MCF 10A (cell line): ENCODE results near the gene ASGR2. TPM values are rescaled to one million over a fixed set of nuclear protein-coding genes. Genes with fewer than 3 reads are reported as not detected.

ENCODE experiments used
- BruUV-seq: library from RNA; stranded (reverse); fragments of 400-500 nt; replicated peaks from 2 replicates; lab custom pipeline; 2021; lab: Mats Ljungman, UMichigan
- CTCF ChIA-PET: fragments of 300-600 bp; sonication (Branson Sonifier 250); formaldehyde crosslinking; extraction: SDS; loops from one replicate; lab custom pipeline; 2021; ENCODE audit warnings: antibody characterized with exemption, inconsistent platforms; lab: Yijun Ruan, JAX
- POLR2A ChIA-PET: fragments of 300-600, 350-650 bp; sonication (Branson Sonifier 250); formaldehyde crosslinking; extraction: SDS; loops from one replicate; lab custom pipeline; 2020; ENCODE audit warnings: antibody characterized with exemption, inconsistent platforms; lab: Yijun Ruan, JAX
- DNase-seq: peaks from one replicate; pipeline ENCODE4 v3.0.0-alpha.2; 2018; ENCODE audit not compliant: unreplicated experiment
- H3K27ac Mint-ChIP-seq: one replicate; pipeline ENCODE4 v1.8.0; 2022; ENCODE audit warnings: mild to moderate bottlenecking, low read depth, mixed read lengths; ENCODE audit not compliant: unreplicated experiment
- H3K27me3 Mint-ChIP-seq: one replicate; pipeline ENCODE4 v1.8.0; 2022; ENCODE audit warnings: mixed read lengths; ENCODE audit not compliant: insufficient read depth, unreplicated experiment
- H3K36me3 Mint-ChIP-seq: one replicate; pipeline ENCODE4 v1.8.0; 2022; ENCODE audit warnings: mild to moderate bottlenecking, moderate library complexity, mixed read lengths; ENCODE audit not compliant: insufficient read depth, unreplicated experiment
- H3K4me1 Mint-ChIP-seq: one replicate; pipeline ENCODE4 v1.8.0; 2022; ENCODE audit warnings: mixed read lengths; ENCODE audit not compliant: insufficient read depth, unreplicated experiment
- H3K4me3 Mint-ChIP-seq: one replicate; pipeline ENCODE4 v1.8.0; 2022; ENCODE audit warnings: mild to moderate bottlenecking, moderate library complexity, mixed read lengths; ENCODE audit not compliant: unreplicated experiment
- H3K9me3 Mint-ChIP-seq: one replicate; pipeline ENCODE4 v1.8.0; 2022; ENCODE audit warnings: mixed read lengths; ENCODE audit not compliant: unreplicated experiment
- intact Hi-C: fragments of 100-400 bp; cut with micrococcal nuclease; formaldehyde crosslinking; loops from 2 replicates; pipeline ENCODE4 v1.14.1; 2022
- total RNA-seq: library from RNA; stranded (reverse); gene quantifications from 2 replicates; pipeline ENCODE4 v1.2.3, GENCODE V29; 2022
- TF ChIP-seq, protein P1 (sequence below): fragments of 200-600 bp; IDR thresholded peaks from one replicate; pipeline ENCODE4 v1.8.0; 2022; ENCODE audit warnings: antibody characterized with exemption, mild to moderate bottlenecking; ENCODE audit not compliant: unreplicated experiment

The ASGR2 gene
- total RNA-seq, 1 experiment from 2014 or later, result not detected

DNA sequence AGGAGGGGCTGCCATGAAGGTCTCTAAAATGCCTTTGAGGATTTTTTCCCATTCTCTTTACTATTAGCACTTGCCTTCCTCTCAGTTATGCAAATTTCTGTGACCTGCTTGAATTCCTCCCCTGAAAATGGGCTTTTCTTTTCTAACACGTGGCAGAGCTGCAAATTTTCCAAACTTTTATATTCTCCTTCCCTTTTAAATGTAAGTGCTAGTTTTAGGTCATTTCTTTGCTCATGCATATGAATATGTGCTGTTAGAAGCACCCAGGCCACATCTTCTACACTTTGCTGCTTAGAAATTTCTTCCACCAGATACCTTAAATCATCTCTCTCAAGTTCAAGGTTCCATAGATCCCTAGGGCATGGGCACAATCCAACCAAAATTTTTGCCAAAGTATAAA lies 46.4 kb downstream of the ASGR2 start:
- no peak overlapping the region for H3K4me3 Mint-ChIP-seq
- TF ChIP-seq, protein P1, sequence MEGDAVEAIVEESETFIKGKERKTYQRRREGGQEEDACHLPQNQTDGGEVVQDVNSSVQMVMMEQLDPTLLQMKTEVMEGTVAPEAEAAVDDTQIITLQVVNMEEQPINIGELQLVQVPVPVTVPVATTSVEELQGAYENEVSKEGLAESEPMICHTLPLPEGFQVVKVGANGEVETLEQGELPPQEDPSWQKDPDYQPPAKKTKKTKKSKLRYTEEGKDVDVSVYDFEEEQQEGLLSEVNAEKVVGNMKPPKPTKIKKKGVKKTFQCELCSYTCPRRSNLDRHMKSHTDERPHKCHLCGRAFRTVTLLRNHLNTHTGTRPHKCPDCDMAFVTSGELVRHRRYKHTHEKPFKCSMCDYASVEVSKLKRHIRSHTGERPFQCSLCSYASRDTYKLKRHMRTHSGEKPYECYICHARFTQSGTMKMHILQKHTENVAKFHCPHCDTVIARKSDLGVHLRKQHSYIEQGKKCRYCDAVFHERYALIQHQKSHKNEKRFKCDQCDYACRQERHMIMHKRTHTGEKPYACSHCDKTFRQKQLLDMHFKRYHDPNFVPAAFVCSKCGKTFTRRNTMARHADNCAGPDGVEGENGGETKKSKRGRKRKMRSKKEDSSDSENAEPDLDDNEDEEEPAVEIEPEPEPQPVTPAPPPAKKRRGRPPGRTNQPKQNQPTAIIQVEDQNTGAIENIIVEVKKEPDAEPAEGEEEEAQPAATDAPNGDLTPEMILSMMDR, result no peak
- DNase-seq, result no peak
- ChIA-PET CTCF (no interaction called here), POLR2A (no interaction called here)
- peaks cover 23% of the 10 kb centered on the region for H3K27me3 Mint-ChIP-seq
- H3K4me1 Mint-ChIP-seq, result peaks cover 9% of the 10 kb centered on the region
- BruUV-seq, result no TSS peak
- intact Hi-C loops, result no loop called here
- H3K9me3 Mint-ChIP-seq, result peaks cover 14% of the 10 kb centered on the region
- peaks cover 6% of the 10 kb centered on the region for H3K36me3 Mint-ChIP-seq
- H3K27ac Mint-ChIP-seq, result no peak overlapping the region

DNA sequence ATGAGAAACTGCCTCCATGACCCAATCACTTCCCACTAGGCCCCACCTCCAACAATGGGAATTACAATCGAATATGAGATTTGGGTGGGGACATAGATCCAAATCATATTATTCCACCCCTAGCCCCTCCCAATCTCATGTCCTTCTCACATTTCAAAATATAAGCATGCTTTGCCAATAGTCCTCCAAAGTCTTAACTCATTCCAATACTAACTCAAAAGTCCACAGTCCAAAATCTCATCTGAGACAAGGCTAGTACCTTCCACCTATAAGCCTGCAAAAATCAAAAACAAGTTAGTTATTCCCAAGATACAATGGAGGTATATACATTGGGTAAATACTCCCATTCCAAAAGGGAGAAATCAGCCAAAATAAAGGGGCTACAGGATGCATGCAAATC lies 47.4 kb downstream of the ASGR2 start:
- intact Hi-C loops, result no loop called here
- Mint-ChIP-seq H3K4me1 (peaks cover 9% of the 10 kb centered on the region), H3K36me3 (peaks cover 6% of the 10 kb centered on the region), H3K27me3 (peaks cover 12% of the 10 kb centered on the region), H3K4me3 (no peak overlapping the region), H3K27ac (no peak overlapping the region), H3K9me3 (peaks cover 14% of the 10 kb centered on the region)
- POLR2A ChIA-PET, result no interaction called here
- TF ChIP-seq, protein P1, result no peak
- CTCF ChIA-PET, result no interaction called here
- no TSS peak for BruUV-seq
- no peak for DNase-seq

DNA sequence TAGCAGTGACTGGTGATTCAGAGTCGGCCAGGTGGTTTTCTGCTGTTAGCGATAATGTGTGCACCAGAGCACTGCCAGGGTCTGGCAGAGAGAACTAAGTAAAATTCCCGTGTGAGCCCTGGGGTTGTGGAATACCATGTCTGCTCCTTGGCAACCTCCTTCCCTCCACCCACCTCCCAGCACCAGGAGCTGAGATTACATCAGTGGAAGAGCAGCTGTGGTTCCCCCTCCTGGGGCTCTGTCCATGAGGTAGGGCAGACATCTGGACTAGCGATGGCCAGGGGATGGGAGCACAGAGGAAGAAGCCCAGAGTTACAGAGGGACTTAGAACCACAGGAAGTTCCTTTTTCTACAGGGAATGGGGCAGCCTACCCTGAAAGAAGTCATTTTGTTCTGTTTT lies 50.4 kb downstream of the ASGR2 start:
- TF ChIP-seq, protein P1, result no peak
- BruUV-seq, result no TSS peak
- Mint-ChIP-seq H3K27me3 (no peaks in the 10 kb centered on the region), H3K4me3 (no peak overlapping the region), H3K36me3 (peaks cover 6% of the 10 kb centered on the region), H3K9me3 (peaks cover 14% of the 10 kb centered on the region), H3K4me1 (peaks cover 20% of the 10 kb centered on the region), H3K27ac (no peak overlapping the region)
- ChIA-PET POLR2A (interaction anchor here (0.7 kb wide), 1 partner anchor 234 kb away, joined by 3 read pairs; no protein-coding TSS in a partner anchor), CTCF (interaction anchor here (2.1 kb wide), 1 partner anchor 73 kb away, joined by 8 read pairs; no protein-coding TSS in a partner anchor)
- DNase-seq, result no peak
- intact Hi-C loops, result no loop called here

DNA sequence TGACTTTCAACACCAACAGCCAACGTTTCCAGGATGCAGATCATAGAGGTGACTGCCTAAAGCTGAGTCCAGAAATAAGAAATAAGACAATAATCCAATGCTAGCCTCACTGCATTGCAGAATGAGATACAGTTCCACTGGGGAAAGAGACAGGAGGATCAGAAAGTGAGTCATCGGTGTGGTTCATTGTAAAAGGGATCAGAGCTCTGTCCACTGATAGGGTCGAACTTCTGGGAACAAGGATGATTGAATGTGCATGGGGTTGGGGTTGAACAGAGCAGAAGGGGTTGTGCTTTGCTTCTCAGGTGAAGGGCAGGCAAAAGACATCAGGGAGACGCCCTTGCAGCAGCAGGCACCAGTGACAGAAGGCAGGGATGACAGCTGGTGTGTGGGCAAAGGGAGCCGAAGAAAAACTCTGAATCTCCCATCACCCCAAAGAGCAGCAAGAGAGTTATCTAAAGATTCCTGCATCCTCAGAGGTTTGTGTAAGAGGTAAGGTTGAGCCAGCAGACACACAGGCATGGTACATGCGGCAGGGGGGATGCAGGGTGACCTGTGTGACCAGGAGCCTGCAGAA lies 51.0 kb downstream of the ASGR2 start:
- no peak for DNase-seq
- TF ChIP-seq, protein P1, result no peak
- Mint-ChIP-seq H3K36me3 (peaks cover 6% of the 10 kb centered on the region), H3K27ac (no peak overlapping the region), H3K4me3 (no peak overlapping the region), H3K4me1 (peaks cover 27% of the 10 kb centered on the region), H3K27me3 (no peaks in the 10 kb centered on the region), H3K9me3 (peaks cover 7% of the 10 kb centered on the region)
- intact Hi-C loops, result no loop called here
- POLR2A ChIA-PET, result interaction anchor here (0.7 to 1.0 kb wide), 2 partner anchors 19 to 234 kb away, joined by 3 read pairs; no protein-coding TSS in a partner anchor
- CTCF ChIA-PET, result interaction anchor here (2.1 to 2.3 kb wide), 2 partner anchors 11 to 73 kb away, joined by 8 to 14 read pairs; no protein-coding TSS in a partner anchor
- no TSS peak for BruUV-seq
